ENCODE results near the gene C17orf67. TPM values are rescaled to one million over a fixed set of nuclear protein-coding genes. Genes with fewer than 3 reads are reported as not detected.

Gene C17orf67
- total and polyA plus RNA-seq, 9 of the 15 experiments (the other 6 are each of a cell fraction or from before 2014, with no cell fraction given), result 0.07 to 1.7 (median 0.59) TPM

- intact Hi-C loops (cut with micrococcal nuclease), result no loop called here
- H3K4me2 ChIP-seq (ENCODE audit: insufficient read depth, low read length), result no peak overlapping the region
- no peak overlapping the region for H3K9ac ChIP-seq (ENCODE audit: insufficient read depth in 1 of 2, low read depth in 2 of 2, low read length in 2 of 2)
- peaks cover 5 to 22% of the 10 kb centered on the region in 2 experiments; a peak in 3 of 5 replicates for H3K27me3 ChIP-seq (ENCODE audit: control insufficient read depth in 2 of 2, insufficient read depth in 2 of 2, low read length in 2 of 2)
- WGBS (ENCODE audit: insufficient coverage, low coverage, missing lambda C conversion rate), result 0% methylated on average over 5 of the region's 5 CpGs
- H2AFZ ChIP-seq (ENCODE audit: low read depth, low read length), result no peak overlapping the region
- ATAC-seq (no peak), DNase-seq (ENCODE audit: extremely low read depth in 1 of 4, low spot score in 3 of 4) (no peak), FAIRE-seq (no peak)
- no peak overlapping the region for H3K27ac ChIP-seq (ENCODE audit: extremely low read depth, low read depth, low read length)
- no TSS peak for BruUV-seq (replicated peaks)
- no peaks in the 10 kb centered on the region; the same call in 1 of the 2 replicates for H4K20me1 ChIP-seq (replicated peaks; ENCODE audit: control insufficient read depth, insufficient read depth, low read length)
- H3K36me3 ChIP-seq (ENCODE audit: control insufficient read depth, insufficient read depth, low read length), result no peaks in the 10 kb centered on the region
- no peaks in the 10 kb centered on the region for H3K9me1 ChIP-seq (ENCODE audit: control insufficient read depth, insufficient read depth, low read length)
- H3K79me2 ChIP-seq (ENCODE audit: control insufficient read depth, insufficient read depth, low read length), result no peaks in the 10 kb centered on the region
- POLR2A ChIA-PET, result no interaction called here
- TF ChIP-seq ZNF3 (CRISPR knock-in tag; IDR thresholded peaks at IDR 0.05), result no peak
- no peak for TF ChIP-seq TRIM28 (IDR thresholded peaks at IDR 0.05)
- no peak for TF ChIP-seq ZNF639 (CRISPR knock-in tag; conservative IDR thresholded peaks at IDR 0.05 in 1 of 2, IDR thresholded peaks at IDR 0.05 in 1 of 2)
- no peak for TF ChIP-seq TEAD1 (CRISPR knock-in tag; IDR thresholded peaks at IDR 0.05)
- no peak for TF ChIP-seq ELF1 (tag; IDR thresholded peaks at IDR 0.05)
- no peak for TF ChIP-seq MYC (IDR thresholded peaks at IDR 0.05; ENCODE audit: low read depth, low read length)
- no peak for TF ChIP-seq MYC (CRISPR knock-in tag; IDR thresholded peaks at IDR 0.05; ENCODE audit: borderline replicate concordance, low read depth)
- no peak for TF ChIP-seq TRIM25 (IDR thresholded peaks at IDR 0.05; ENCODE audit: borderline replicate concordance)
- no peak for TF ChIP-seq DMBX1 (CRISPR knock-in tag; IDR thresholded peaks at IDR 0.05; ENCODE audit: borderline replicate concordance)
- no peak for TF ChIP-seq CCAR2 (IDR thresholded peaks at IDR 0.05; ENCODE audit: low read depth, low read length)
- no peak for TF ChIP-seq ZBTB49 (CRISPR knock-in tag; IDR thresholded peaks at IDR 0.05; ENCODE audit: borderline replicate concordance)
- no peak for TF ChIP-seq THAP7 (CRISPR knock-in tag; IDR thresholded peaks at IDR 0.05)
- TF ChIP-seq LARP7 (IDR thresholded peaks at IDR 0.05), result no peak
- no peak for TF ChIP-seq SMAD4 (CRISPR knock-in tag; conservative IDR thresholded peaks at IDR 0.05)
- H3K4me3 ChIP-seq, result no peak overlapping the region
- H3K9me3 ChIP-seq (replicated peaks; ENCODE audit: control insufficient read depth, insufficient read depth, low read depth, low read length), result no peaks in the 10 kb centered on the region
- no peaks in the 10 kb centered on the region for H3K4me1 ChIP-seq (replicated peaks in 1 of 2; ENCODE audit: control insufficient read depth in 2 of 2, insufficient read depth in 2 of 2, low read length in 2 of 2)
- CTCF ChIA-PET (ENCODE audit: low intra/inter-chr PET ratio), result no interaction called here
- in situ Hi-C loops (cut with MboI), result no loop called here
Measured at GRCh38 chr17:56762144-56762543, 71.6 kb downstream of the C17orf67 start.

Measured in K562 (cell line).